Measurements from ENCODE around the gene P2RX3.
"Not testable (repeated sequence)": the region's sequence is repeated elsewhere in the genome, so short reads cannot be mapped to it uniquely, and the experiment has no call there.

Gene P2RX3

GRCh38 chr11:57338142-57338541 lies at the start of gene P2RX3:
TSS of gene P2RX3 (plus strand) at chr11:57338352. CDS start at chr11:57338551, 199 bp downstream.
- DNase-seq (ENCODE audit: low read depth in 2 of 2), result no peak

GRCh38 chr11:57288771-57289579 lies 49.2 kb upstream of the P2RX3 start:
- DNase-seq (ENCODE audit: low read depth in 2 of 2), result no peak

DNA sequence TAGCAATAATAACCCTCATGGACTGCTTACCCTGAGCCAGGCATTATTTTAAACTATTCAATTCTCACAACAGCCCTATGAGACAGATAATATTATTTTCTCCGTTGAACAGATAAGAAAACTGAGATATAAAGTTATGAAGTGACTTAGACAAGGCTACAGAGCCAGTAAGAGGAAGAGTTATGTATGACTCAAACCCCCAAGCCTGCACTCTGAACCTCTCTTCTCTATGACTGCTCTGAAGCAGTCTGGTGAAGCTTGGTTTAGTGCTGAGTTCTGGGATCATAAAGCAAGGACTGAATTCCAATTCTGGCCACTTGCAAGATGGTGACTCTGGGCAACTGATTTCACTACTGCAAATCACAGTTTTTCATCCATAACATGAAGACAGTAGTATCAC lies 47.9 kb upstream of the P2RX3 start:
- no peak for DNase-seq (ENCODE audit: low read depth in 2 of 2)

GRCh38 chr11:57294225-57295131 lies 43.7 kb upstream of the P2RX3 start:
- DNase-seq (ENCODE audit: low read depth in 2 of 2), result no peak

DNA sequence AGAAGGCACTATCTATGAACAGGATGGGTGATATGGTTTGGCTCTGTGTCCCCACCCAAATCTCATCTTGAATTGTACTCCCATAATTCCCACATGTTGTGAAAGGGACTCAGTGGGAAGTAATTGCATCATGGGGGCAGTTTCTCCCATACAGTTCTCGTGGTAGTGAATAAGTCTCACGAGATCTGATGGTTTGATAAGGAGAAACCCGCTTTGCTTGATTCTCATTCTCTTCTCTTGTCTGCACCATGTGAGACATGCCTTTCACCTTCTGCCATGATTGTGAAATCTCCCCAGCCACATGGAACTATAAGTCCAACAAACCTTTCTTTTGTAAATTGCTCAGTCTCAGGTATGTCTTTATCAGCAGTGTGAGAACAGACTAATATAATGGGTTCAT lies 41.9 kb upstream of the P2RX3 start:
- DNase-seq (ENCODE audit: low read depth in 2 of 2), result not testable (repeated sequence)

GRCh38 chr11:57297221-57297620 lies 40.9 kb upstream of the P2RX3 start:
- no peak for DNase-seq (ENCODE audit: low read depth in 2 of 2)

- DNase-seq (ENCODE audit: low read depth in 2 of 2), result no peak
Observed at GRCh38 chr11:57299150-57299737, 38.9 kb upstream of the P2RX3 start.

DNA sequence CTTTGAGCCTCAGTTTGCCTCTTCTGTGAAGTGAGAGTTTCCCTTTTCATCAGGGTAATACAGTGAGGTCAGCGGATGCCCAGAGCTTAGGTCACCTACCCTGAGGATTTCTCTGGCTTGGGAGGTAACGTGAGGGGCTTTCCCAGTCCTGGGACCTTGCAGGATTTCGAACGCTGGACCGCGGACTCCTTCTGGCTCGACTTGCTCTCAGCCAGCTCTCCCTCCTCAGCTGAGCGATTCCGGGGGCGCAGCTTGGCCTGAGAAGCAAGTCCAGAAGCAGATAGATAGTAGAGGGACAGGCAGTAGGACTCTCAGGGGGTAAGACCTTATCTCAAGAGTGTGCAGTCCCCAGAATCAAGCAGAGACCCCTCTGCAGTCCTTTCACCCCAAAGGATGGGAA lies 37.4 kb upstream of the P2RX3 start:
- DNase-seq (ENCODE audit: low read depth in 2 of 2), result no peak

DNA sequence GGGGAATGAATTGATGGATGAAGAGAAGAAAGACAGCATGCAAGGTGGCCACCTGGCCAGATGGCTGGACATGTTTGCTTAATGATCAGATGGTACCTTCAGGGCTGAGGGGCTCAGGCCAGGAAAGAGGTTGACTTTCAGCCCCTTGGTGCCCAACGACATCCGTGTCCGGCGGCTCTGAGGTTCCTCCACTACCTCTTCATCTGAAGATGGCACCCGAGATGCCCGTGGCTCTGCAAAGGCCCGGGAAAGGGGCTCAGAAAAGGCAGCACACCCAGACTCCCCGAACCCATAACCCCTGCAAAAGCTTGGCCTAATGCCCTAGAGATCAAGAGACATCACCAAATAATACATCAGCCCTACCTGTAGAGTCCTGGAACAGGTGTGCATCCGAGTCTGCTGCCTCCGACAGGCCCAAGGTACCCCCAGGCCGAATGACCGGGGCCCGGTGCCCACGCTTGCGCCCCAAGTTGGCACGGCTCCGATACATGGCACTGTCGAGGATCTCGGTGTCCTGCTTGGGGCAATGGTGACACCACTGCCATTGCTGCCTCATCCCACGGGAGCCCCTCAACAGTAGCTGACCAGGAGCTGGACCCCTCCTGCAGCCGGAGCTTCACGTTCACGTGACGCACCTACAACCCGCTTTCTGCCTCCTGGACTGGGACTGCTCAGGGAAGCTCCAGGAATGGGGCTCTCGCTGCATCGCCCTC lies 36.3 kb upstream of the P2RX3 start:
- DNase-seq (ENCODE audit: low read depth in 2 of 2), result no peak

DNA sequence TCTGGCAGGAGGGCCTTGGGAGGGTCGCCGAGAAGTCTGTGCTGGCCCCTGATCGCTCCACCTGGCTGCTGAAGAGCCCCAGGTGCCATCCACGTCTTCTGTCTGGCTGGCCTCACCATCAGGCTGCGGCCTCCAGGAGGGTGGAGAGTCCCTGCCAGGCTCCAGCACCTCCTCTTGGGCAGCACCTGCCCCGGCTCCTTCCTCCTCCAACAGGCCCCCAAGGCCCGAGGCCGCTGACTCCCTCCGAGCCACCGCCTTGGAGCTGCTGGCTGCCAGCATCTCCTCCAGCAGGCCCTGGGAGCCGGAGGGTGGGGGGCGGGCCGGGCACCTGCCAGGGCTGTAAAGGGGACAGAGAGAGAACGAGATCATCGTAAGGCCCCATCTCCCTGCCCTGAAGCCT lies 35.7 kb upstream of the P2RX3 start:
- DNase-seq (ENCODE audit: low read depth in 2 of 2), result no peak

DNA sequence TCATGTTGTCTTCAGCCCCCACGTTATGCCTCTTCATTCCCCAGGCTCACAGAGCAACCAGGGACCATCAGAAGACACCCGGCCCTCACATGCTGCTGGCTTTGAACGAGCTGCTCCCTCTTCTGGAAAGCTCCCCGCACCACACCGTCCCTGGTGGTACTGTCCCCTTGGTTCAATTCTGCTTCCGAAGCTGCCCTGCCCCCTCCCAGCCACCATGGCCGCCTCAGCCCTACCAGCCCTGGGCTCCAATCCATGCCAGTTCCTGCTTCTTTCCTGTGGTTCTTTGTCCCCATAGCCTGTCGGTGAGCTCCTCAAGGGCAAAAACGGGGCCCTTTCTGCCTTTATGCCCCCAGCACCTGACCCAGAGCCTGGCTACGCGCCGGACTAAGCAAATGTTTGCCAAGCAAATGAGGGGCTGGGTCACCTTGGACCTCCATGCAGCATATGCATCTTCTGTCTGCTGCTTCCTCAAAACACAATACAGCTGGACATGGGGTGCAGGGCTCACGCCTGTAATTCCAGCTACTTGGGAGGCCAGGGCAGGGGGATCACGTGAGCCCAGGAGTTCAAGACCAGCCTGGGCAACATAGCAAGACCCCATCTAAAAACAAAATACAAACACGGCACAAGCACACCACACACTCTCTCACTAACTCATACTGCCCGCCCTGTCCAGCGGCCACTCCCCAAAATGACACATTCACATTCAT lies 34.7 kb upstream of the P2RX3 start:
- DNase-seq (ENCODE audit: low read depth in 2 of 2), result no peak

DNA sequence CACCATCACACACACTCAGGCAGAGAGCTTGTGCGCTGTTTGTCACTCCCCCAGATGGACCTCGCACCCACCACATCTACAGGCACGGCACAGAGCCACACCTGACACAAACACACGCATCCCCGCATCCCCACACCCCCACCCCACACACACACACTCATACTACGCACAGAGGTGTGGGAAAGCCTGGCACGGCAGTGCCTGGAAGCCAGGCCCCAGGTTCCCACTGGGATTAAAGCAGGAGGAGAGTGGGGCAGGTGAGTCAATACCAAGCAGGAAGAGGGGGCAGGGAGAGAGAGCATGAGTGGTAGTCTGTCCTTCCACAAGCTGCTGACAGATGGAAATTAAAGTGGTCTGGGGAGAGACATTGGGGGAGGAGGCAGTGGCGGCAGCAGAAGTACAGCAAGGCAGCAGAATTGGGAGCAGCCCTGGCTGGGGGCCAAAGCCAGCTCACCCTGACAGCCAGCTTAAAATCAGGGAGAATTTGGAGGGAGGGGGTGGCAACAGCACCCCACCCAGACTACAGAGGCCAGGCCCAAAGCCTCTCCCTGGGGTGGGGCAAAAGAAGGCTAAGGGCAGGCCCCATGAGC lies 34.1 kb upstream of the P2RX3 start:
- no peak for DNase-seq (ENCODE audit: low read depth in 2 of 2)

- no peak for DNase-seq (ENCODE audit: low read depth in 2 of 2)
Observed at GRCh38 chr11:57305523-57305922, 32.6 kb upstream of the P2RX3 start.

- no peak for DNase-seq (ENCODE audit: low read depth in 2 of 2)
Observed at GRCh38 chr11:57306161-57306876, 31.8 kb upstream of the P2RX3 start.

DNA sequence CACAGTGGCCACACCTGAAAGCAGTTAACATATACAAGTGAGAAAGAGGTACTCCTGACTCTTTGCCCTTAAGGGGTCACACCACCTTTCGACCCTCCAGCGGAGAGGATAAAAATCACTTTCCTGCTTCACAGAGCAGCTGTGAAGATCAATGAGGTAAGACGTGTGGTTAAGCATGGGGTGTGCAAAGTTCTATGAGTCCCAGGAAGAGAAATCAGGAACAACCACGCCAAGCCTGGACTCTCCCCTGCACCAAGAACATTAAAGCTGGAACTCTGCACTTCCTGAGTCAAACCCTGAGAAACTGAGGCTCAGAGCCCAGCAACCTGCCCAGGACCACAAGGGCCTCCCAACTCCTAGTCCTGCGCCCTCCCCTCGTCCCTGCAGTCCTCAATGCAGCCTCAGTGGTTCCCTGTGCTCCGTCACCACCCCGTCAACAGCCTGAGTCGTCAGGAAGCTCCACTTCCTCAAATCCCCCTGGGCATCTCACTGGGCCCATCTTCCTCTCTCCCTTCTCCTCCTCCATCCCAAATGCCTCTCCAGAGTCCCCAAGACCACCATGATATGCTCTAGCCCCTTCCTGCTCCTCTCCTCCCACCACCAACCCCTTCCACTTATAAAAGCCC lies 31.1 kb upstream of the P2RX3 start:
- no peak for DNase-seq (ENCODE audit: low read depth in 2 of 2)

DNA sequence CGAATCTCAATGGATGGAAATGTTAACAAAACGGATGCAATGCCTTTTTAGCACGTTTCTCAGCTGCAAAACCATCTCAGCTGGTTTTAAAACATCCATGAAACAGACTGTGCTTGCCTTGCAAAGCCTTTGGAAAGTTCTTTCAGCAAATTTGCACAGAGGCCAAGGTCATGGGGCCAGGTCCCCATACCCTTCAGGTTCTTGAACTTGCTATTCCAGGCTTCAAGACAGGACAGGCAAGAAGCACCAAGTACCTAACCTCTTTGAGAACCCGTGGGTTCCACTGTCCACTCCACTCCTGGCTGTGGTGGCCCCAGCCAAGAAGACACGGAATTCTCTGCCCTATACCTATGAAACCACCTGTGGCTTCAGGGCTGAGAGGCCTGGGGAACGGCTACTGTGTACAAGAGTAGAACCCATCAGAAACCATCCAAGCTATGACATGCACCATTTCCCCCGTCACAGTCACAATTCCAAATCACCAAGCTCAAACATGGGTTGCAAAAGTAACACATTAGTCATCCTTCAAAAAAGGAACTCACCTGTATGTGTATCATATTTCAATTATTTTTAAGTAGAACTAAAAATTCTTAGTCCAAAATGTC lies 30.4 kb upstream of the P2RX3 start:
- no peak for DNase-seq (ENCODE audit: low read depth in 2 of 2)

DNA sequence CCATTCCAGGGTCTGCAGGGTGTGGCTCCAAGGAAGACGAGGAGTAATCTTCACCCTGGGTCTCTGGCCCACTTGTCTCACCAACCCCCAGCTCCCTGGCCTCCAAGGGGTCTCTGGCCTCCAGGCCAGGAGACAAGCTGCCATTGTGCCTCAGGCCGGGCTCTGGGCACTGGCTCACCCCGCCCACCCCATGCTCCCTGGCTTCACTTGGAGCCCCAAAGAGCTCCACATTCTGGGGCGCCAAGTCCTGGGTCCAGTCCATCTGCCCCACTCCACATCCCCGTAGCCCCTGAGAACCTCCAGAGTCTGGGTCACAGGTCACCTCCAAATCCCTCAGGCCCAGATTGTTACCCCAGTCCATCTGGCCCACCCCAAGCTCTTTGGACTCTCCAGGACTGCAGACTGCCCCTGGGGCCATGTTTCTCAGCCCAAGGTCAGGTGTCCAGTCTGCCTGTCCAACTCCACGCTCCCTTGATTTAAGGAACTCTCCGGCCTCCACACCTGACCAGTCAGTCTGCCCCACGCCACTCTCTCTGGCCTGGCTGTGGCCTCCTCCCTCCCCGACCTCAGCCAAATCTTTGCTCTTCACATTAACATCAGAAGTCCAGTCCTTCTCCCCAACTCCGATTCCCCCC lies 29.6 kb upstream of the P2RX3 start:
- no peak for DNase-seq (ENCODE audit: low read depth in 2 of 2)

DNA sequence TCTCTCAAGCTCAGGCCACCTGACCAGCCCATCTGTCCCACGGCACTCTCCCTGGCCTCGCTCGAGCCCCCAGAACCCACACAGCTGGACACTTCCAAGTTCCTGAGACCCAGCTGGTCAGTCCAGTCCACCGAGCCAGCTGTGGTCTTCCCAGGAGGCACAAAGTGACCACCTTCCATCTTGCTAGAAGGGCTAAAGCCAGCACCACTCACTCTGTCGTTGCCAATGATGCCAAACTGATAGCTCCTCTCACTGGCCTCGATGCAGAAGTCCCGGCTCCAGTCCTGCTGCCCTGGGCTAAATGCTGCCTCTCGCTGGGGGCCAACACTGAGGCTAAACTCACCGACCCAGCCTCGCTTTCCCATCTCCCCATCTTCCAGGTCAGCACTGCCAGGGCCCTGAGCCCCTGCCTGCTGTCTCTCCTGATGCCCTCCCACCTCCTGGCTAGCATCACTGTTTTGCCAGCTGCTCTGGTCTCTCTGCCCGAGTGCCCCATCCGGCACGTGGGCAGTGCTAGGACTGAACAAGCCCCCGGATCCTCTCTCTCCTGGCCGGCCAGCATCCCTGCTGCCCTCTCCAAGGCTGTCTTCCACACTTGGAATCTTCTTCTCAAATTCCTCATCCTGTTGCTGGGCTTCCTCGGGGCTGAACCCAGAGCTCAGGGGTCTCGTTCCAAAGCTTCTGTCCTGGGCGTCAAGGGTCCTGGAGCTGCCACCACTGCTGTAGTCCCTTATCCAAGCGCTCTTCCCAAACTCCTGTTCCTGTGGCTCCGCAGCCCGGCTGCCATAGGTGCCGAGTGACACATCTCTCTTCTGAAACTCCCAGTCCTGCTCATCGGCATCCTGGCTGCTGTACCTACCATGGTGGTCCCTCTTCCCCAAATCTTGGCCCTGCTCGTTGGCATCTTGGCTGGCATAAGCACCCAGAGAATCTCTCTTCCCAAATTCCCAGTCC lies 28.8 kb upstream of the P2RX3 start:
- no peak for DNase-seq (ENCODE audit: low read depth in 2 of 2)

All from stimulated activated CD4-positive, alpha-beta T cell treated with anti-CD3 and anti-CD28 coated beads, Interleukin-15, amount 100 ng/mL, for 48 hours (primary cell).